GM18498 (cell line): Measurements from ENCODE around the gene UHRF2.
"Not testable (repeated sequence)": the region's sequence is repeated elsewhere in the genome, so short reads cannot be mapped to it uniquely, and the experiment has no call there.

ENCODE experiments used
- ATAC-seq: cut with Tn5 transposase; IDR thresholded peaks from one replicate; pipeline ENCODE4 v1.9.1; 2021; ENCODE audit warnings: mild to moderate bottlenecking, moderate library complexity; ENCODE audit not compliant: unreplicated experiment

UHRF2 gene

GRCh38 chr9:6412487-6413364 is at the start of gene UHRF2:
Gene UHRF2, plus strand, starts transcription at chr9:6413199. Its CDS starts 292 bp downstream, at chr9:6413491.
- ATAC-seq: peak; percentile 83

- ATAC-seq: no peak
Observed at GRCh38 chr9:6367128-6367890, 45.7 kb upstream of the UHRF2 start.

- no peak for ATAC-seq
Observed at GRCh38 chr9:6368831-6369230, 44.2 kb upstream of the UHRF2 start.

- ATAC-seq: not testable (repeated sequence)
Observed at GRCh38 chr9:6381477-6382012, 31.5 kb upstream of the UHRF2 start.

- ATAC-seq: no peak
Observed at GRCh38 chr9:6382681-6383080, 30.3 kb upstream of the UHRF2 start.

GRCh38 chr9:6383551-6384225 is 29.3 kb upstream of the UHRF2 start:
- ATAC-seq: no peak

- ATAC-seq: no peak
Observed at GRCh38 chr9:6384732-6385131, 28.3 kb upstream of the UHRF2 start.

GRCh38 chr9:6399071-6399470 is 13.9 kb upstream of the UHRF2 start:
- no peak for ATAC-seq

GRCh38 chr9:6405371-6405770 is 7.6 kb upstream of the UHRF2 start:
- no peak for ATAC-seq

GRCh38 chr9:6407778-6408177 is 5.2 kb upstream of the UHRF2 start:
- ATAC-seq: no peak

- no peak for ATAC-seq
Observed at GRCh38 chr9:6408320-6408719, 4.7 kb upstream of the UHRF2 start.

GRCh38 chr9:6409811-6410210 is 3.2 kb upstream of the UHRF2 start:
- ATAC-seq: no peak

GRCh38 chr9:6410633-6411032 is 2.4 kb upstream of the UHRF2 start:
- ATAC-seq: no peak

- peak; percentile 15 for ATAC-seq
Observed at GRCh38 chr9:6413365-6414246, 607 bp downstream of the UHRF2 start.

GRCh38 chr9:6414247-6414641 is 1.2 kb downstream of the UHRF2 start:
- no peak for ATAC-seq

- no peak for ATAC-seq
Observed at GRCh38 chr9:6415266-6415665, 2.3 kb downstream of the UHRF2 start.

- ATAC-seq: no peak
Observed at GRCh38 chr9:6417186-6417585, 4.2 kb downstream of the UHRF2 start.

- no peak for ATAC-seq
Observed at GRCh38 chr9:6418764-6419163, 5.8 kb downstream of the UHRF2 start.

GRCh38 chr9:6424940-6425339 is 11.9 kb downstream of the UHRF2 start:
- ATAC-seq: no peak

GRCh38 chr9:6426117-6426516 is 13.1 kb downstream of the UHRF2 start:
- ATAC-seq: no peak
